Measurements from ENCODE around the gene TANC1. TPM values are rescaled to one million over a fixed set of nuclear protein-coding genes. Genes with fewer than 3 reads are reported as not detected.

TANC1 gene
- polyA plus RNA-seq, 1 donor (not counting 4 experiments of a cell fraction or from before 2014, with no cell fraction given) = 33.5 TPM

DNA sequence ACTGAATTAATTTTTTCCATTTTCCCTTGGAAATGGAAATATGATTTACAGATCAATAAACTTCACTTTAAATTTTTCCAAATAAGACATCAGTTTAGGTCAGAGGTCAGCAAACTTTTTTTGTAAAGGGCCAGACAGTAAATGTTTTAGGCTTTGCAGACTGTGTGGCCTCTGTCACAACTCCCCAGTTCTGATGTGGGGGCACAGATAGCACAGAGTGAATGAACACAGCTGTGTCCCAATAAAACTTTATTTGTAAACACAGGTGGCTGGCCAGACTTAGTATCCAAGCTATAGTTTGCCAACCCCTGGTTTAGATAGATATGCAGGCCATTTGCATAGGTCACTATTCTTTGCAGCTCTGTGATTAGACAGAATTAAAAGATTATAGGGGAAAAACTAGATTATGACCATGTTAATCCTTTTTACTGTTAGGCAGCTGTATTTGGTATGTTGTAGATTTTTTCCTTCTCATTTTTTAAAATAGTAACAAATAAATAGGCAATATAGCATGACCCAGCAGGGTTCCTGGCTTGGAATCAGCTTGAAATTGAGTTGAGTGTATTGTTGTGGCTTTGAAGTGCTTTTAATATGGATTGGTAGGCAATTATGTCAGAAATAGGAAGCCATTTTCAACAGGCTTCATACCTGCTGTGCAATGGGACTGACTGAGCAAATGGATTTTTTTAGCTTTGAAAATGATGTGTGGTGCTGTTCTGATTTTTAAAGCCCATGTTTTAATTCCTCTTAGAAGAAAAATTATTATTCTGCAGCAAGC lies 258.4 kb downstream of the TANC1 start:
- Histone ChIP-seq H3K79me2 (ENCODE audit: control insufficient read depth, insufficient read depth, low read length) (no peaks in the 10 kb centered on the region), H3K9me3 (ENCODE audit: control insufficient read depth, low read depth, low read length) (no peaks in the 10 kb centered on the region), H3K9me1 (ENCODE audit: control insufficient read depth, extremely low read depth, insufficient read depth, low read length) (no peaks in the 10 kb centered on the region), H3K27ac (ENCODE audit: control insufficient read depth, insufficient read depth, low read length) (no peak overlapping the region), H3K27me3 (ENCODE audit: control insufficient read depth, extremely low read depth, insufficient read depth, low read length) (no peaks in the 10 kb centered on the region), H3K4me3 (ENCODE audit: control insufficient read depth in 2 of 3, extremely low read depth in 1 of 3, insufficient read depth in 2 of 3, low read depth in 1 of 3, low read length in 3 of 3) (no peak overlapping the region), H3K9ac (ENCODE audit: control insufficient read depth, extremely low read depth, insufficient read depth, low read length) (no peak overlapping the region), H3K4me1 (ENCODE audit: control insufficient read depth, extremely low read depth, insufficient read depth, low read length) (no peaks in the 10 kb centered on the region), H2AFZ (ENCODE audit: control insufficient read depth, low read length) (no peak overlapping the region), H4K20me1 (ENCODE audit: control insufficient read depth, extremely low read depth, insufficient read depth, low read length) (no peaks in the 10 kb centered on the region), H3K36me3 (ENCODE audit: control insufficient read depth in 2 of 2, extremely low read depth in 1 of 2, insufficient read depth in 2 of 2, low read length in 2 of 2) (peaks cover 42 to 49% of the 10 kb centered on the region in 2 experiments), H3K4me2 (ENCODE audit: control insufficient read depth, extremely low read depth, insufficient read depth, low read depth, low read length) (no peak overlapping the region)
- TF ChIP-seq, protein P1, sequence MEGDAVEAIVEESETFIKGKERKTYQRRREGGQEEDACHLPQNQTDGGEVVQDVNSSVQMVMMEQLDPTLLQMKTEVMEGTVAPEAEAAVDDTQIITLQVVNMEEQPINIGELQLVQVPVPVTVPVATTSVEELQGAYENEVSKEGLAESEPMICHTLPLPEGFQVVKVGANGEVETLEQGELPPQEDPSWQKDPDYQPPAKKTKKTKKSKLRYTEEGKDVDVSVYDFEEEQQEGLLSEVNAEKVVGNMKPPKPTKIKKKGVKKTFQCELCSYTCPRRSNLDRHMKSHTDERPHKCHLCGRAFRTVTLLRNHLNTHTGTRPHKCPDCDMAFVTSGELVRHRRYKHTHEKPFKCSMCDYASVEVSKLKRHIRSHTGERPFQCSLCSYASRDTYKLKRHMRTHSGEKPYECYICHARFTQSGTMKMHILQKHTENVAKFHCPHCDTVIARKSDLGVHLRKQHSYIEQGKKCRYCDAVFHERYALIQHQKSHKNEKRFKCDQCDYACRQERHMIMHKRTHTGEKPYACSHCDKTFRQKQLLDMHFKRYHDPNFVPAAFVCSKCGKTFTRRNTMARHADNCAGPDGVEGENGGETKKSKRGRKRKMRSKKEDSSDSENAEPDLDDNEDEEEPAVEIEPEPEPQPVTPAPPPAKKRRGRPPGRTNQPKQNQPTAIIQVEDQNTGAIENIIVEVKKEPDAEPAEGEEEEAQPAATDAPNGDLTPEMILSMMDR (optimal IDR thresholded peaks at IDR 0.05 in 1 of 3, IDR thresholded peaks at IDR 0.05 in 1 of 3, conservative IDR thresholded peaks at IDR 0.05 in 1 of 3; ENCODE audit: extremely low read depth in 1 of 3, insufficient read depth in 2 of 3, low read length in 3 of 3) = no peak
- TF ChIP-seq EZH2 (IDR thresholded peaks at IDR 0.05; ENCODE audit: low read length) = no peak
- DNase-seq (ENCODE audit: low read depth, low spot score) (no peak), FAIRE-seq (no peak)
- dilution Hi-C loops (cut with MboI; ENCODE audit: extremely low pct_ligation_motif_present, low sequenced_read_pairs) = no loop called here

DNA sequence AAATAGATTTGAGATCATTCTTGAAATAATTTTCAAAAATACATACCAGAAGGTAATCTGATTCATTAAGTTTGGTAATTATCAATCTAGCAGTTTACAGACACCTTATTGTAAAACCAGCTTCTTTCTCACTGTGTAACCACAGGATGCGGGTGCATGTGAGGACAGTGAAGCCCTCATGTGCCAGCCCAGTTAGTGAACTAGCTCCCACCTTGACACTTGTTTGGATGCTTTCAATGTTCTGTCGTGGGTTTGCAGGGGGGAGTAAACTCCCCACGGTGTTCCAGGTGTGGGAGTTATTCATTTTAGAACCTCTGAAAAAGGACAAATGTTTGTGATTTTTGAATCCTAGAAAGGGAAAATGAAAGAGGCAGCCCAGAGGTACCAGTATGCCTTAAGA lies 259.0 kb downstream of the TANC1 start:
- dilution Hi-C loops (cut with MboI; ENCODE audit: extremely low pct_ligation_motif_present, low sequenced_read_pairs) = no loop called here

More for the DNA sequence above, 259.0 kb downstream of the TANC1 start:
- no peak overlapping the region for H3K9ac ChIP-seq (ENCODE audit: control insufficient read depth, extremely low read depth, insufficient read depth, low read length)
- H4K20me1 ChIP-seq (ENCODE audit: control insufficient read depth, extremely low read depth, insufficient read depth, low read length) = no peaks in the 10 kb centered on the region
- H3K4me1 ChIP-seq (ENCODE audit: control insufficient read depth, extremely low read depth, insufficient read depth, low read length) = no peaks in the 10 kb centered on the region
- H3K36me3 ChIP-seq (ENCODE audit: control insufficient read depth in 2 of 2, extremely low read depth in 1 of 2, insufficient read depth in 2 of 2, low read length in 2 of 2) = peaks cover 41 to 49% of the 10 kb centered on the region in 2 experiments
- no peaks in the 10 kb centered on the region for H3K9me3 ChIP-seq (ENCODE audit: control insufficient read depth, low read depth, low read length)
- H3K27me3 ChIP-seq (ENCODE audit: control insufficient read depth, extremely low read depth, insufficient read depth, low read length) = no peaks in the 10 kb centered on the region
- H3K4me3 ChIP-seq (ENCODE audit: control insufficient read depth in 2 of 3, extremely low read depth in 1 of 3, insufficient read depth in 2 of 3, low read depth in 1 of 3, low read length in 3 of 3) = no peak overlapping the region
- H2AFZ ChIP-seq (ENCODE audit: control insufficient read depth, low read length) = no peak overlapping the region
- TF ChIP-seq EZH2 (IDR thresholded peaks at IDR 0.05; ENCODE audit: low read length) = no peak
- TF ChIP-seq, protein P1 (optimal IDR thresholded peaks at IDR 0.05 in 1 of 3, IDR thresholded peaks at IDR 0.05 in 1 of 3, conservative IDR thresholded peaks at IDR 0.05 in 1 of 3; ENCODE audit: extremely low read depth in 1 of 3, insufficient read depth in 2 of 3, low read length in 3 of 3) = no peak
- H3K79me2 ChIP-seq (ENCODE audit: control insufficient read depth, insufficient read depth, low read length) = no peaks in the 10 kb centered on the region
- H3K27ac ChIP-seq (ENCODE audit: control insufficient read depth, insufficient read depth, low read length) = no peak overlapping the region
- FAIRE-seq (no peak), DNase-seq (ENCODE audit: low read depth, low spot score) (no peak)
- no peaks in the 10 kb centered on the region for H3K9me1 ChIP-seq (ENCODE audit: control insufficient read depth, extremely low read depth, insufficient read depth, low read length)
- no peak overlapping the region for H3K4me2 ChIP-seq (ENCODE audit: control insufficient read depth, extremely low read depth, insufficient read depth, low read depth, low read length)
